Subcutaneous abdominal adipose tissue (tissue), 5 donors: ENCODE data around the gene RAB40C.
"Not testable (repeated sequence)": the region's sequence is repeated elsewhere in the genome, so short reads cannot be mapped to it uniquely, and the experiment has no call there.

Experiments
- H3K27ac ChIP-seq: one replicate; pipeline ENCODE4 v1.7.0; 2013; ENCODE audit warnings: low read depth, mild to moderate bottlenecking, inconsistent platforms, low read length, moderate library complexity
- H3K27me3 ChIP-seq, 5 donors: one replicate each; pipeline ENCODE4 v1.7.0; 2013; ENCODE audit warnings: low read length in 5 of 5, inconsistent platforms in 1 of 5; ENCODE audit not compliant: control insufficient read depth in 5 of 5, insufficient read depth in 4 of 5
- H3K36me3 ChIP-seq, 5 donors: one replicate each; pipeline ENCODE4 v1.7.0; 2013; ENCODE audit warnings: low read length in 5 of 5; ENCODE audit not compliant: control insufficient read depth in 5 of 5, insufficient read depth in 5 of 5
- H3K4me1 ChIP-seq, 5 donors: one replicate each; pipeline ENCODE4 v1.7.0; 2013; ENCODE audit warnings: low read length in 5 of 5, mild to moderate bottlenecking in 3 of 5, moderate library complexity in 1 of 5; ENCODE audit not compliant: control insufficient read depth in 5 of 5, insufficient read depth in 5 of 5
- H3K4me3 ChIP-seq, 5 donors: one replicate each; pipeline ENCODE4 v1.7.0; 2013; ENCODE audit warnings: low read length in 5 of 5, low read depth in 1 of 5
- H3K9ac ChIP-seq, 5 donors: one replicate each; pipeline ENCODE4 v1.7.0; 2013; ENCODE audit warnings: low read length in 5 of 5, mild to moderate bottlenecking in 4 of 5, moderate library complexity in 3 of 5
- H3K9me3 ChIP-seq, 5 donors: one replicate each; pipeline ENCODE4 v1.7.0; 2013; ENCODE audit warnings: low read length in 5 of 5; ENCODE audit not compliant: control insufficient read depth in 5 of 5
- donor health status: healthy.
- donor health status: healthy.
- donor health status: healthy.
- donor health status: healthy.
- donor health status: healthy.

Gene RAB40C

DNA sequence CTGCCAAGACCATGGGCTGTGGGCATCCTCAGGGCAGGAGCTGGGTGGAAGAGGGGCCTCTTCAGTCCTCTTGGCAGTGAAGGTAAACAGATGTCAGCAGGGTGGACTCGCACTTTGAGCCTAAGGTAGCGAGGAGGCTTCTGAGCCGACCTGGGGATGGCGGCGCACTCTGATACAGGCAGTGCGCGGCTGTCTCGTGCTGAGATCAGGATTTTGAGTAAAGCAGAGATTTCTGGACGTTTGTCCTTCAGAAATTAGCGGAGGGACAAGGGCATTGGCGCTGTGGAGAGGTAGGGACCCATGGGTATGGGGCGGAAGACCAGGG, 6.8 kb downstream of the RAB40C start:
- H3K27ac ChIP-seq: no peak overlapping the region

DNA sequence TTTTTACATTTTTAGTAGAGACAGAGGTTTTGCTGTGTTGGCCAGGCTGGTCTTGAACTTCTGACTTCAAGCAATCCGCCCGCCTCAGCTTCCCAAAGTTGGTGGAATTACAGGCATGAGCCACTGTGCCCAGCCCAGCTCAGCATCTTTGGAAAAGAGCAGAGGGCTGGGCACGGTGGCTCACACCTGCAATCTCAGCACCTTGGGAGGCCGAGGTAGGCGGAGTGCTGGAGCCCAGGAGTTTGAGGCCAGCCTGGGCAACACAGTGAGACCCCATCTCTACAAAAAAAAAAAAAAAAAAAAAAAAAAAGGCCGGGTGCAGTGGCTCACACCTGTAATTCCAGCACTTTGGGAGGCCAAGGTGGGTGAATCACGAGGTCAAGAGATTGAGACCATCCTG, 7.8 kb downstream of the RAB40C start:
- H3K4me3 ChIP-seq, H3K9ac ChIP-seq, H3K27ac ChIP-seq, H3K9me3 ChIP-seq, H3K27me3 ChIP-seq: not testable (repeated sequence)
- Histone ChIP-seq H3K36me3 (peaks cover 0 to 31% (median 14%) of the 10 kb centered on the region in 5 donors), H3K4me1 (peaks cover 6 to 11% (median 8%) of the 10 kb centered on the region in 5 donors)

More for the DNA sequence above, 6.8 kb downstream of the RAB40C start:
- Histone ChIP-seq H3K4me3 (no peak overlapping the region), H3K4me1 (peaks cover 7 to 20% (median 17%) of the 10 kb centered on the region in 5 donors), H3K36me3 (peaks cover 0 to 32% (median 14%) of the 10 kb centered on the region in 5 donors), H3K9me3 (no peaks in the 10 kb centered on the region), H3K27me3 (no peaks in the 10 kb centered on the region), H3K9ac (no peak overlapping the region)

DNA sequence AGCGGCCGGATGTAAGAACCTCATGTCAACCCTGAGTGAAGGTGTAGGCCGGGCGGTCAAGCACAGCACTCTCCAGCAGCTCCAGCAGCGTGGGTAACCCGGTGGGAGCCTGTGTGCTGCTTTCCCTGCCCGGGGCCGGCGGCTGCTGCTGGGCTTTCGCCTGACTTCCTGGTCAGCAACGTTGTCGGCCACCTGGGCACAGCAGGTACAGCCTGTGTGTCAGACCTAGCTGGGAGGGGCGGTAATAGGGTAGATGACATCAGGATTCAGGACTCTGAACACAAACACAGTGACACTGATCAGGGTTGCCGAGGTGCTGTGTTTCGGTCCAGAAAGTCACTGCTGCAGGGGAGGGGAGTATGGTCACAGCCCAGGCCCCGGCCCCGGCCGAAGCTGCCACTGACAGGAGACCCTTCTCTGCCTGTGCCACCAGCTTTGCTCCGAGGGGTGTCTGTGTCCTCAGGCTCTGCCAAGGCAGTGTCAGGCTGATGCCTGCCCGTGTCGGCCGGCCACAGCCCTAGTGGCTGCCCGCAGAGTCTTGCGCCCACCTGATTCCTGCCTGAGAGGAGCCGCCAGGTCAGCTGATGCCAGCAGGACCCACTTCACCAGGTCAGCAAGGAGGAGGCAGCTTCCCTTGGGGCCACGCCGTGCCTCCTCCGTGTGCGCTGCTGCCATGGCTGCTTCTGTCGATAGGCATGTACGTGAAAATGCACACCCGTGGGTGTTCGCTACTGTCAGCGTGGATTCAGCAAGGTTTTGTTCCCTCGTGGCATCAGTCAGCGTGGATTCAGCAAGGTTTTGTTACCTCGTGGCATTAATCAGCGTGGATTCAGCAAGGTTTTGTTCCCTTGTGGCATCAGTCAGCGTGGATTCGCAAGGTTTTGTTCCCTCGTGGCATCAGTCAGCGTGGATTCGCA, 9.2 kb downstream of the RAB40C start:
- no peak overlapping the region for H3K4me3 ChIP-seq
- peaks cover 0 to 24% (median 12%) of the 10 kb centered on the region in 5 donors for H3K36me3 ChIP-seq

DNA sequence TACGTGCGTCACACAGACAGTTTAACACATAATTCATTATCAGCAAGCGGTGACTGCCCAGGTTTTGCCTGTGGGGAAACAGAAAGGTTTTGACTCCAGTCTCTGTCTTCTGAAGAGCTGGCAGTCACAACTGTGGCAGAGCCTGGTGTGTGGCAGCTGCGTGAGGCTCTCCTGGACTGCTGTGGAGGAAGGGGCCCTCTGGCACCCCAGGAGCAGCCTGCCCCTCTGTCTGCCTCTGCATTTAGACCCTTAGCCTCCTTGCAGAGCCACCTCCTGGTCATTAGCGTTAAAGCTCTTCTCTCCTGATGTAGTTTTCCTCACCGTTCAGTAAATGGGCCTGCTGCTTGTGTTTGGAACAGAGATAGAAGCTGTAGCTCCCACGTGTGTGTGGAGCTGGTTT, 10.9 kb downstream of the RAB40C start:
- H3K27me3 ChIP-seq: no peaks in the 10 kb centered on the region
- no peaks in the 10 kb centered on the region for H3K4me1 ChIP-seq
- H3K36me3 ChIP-seq: peaks cover 0 to 24% (median 12%) of the 10 kb centered on the region in 5 donors
- H3K4me3 ChIP-seq: no peak overlapping the region
- H3K9ac ChIP-seq: no peak overlapping the region
- H3K9me3 ChIP-seq: peaks cover 0 to 6% (median 0%) of the 10 kb centered on the region in 5 donors
- H3K27ac ChIP-seq: no peak overlapping the region

More for the DNA sequence above, 9.2 kb downstream of the RAB40C start:
- Histone ChIP-seq H3K27ac (no peak overlapping the region), H3K9ac (no peak overlapping the region), H3K27me3 (no peaks in the 10 kb centered on the region), H3K9me3 (no peaks in the 10 kb centered on the region), H3K4me1 (no peaks in the 10 kb centered on the region)

DNA sequence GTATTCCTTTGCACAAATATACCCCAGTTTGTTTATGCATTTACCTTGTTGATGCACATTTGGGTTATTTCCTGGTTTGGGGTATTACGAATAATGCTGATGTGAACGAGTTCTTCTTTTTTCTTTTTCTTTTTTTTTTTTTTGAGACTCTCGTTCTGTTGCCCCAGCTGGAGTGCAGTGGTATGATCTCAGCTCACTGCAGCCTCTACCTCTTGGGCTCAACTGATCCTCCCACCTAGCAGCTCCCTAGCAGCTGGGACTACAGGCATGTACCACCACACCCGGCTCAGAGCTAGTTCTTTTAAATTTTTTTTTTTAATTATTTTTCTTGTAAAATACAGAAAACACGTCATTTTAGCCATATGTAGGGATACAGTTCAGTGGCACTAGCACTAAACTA, 14.1 kb downstream of the RAB40C start:
- H3K4me1 ChIP-seq: no peaks in the 10 kb centered on the region
- H3K27me3 ChIP-seq: no peaks in the 10 kb centered on the region
- H3K9ac ChIP-seq: no peak overlapping the region
- no peak overlapping the region for H3K27ac ChIP-seq
- peaks cover 0 to 6% (median 0%) of the 10 kb centered on the region in 5 donors for H3K9me3 ChIP-seq
- no peak overlapping the region for H3K4me3 ChIP-seq
- H3K36me3 ChIP-seq: peaks cover 0 to 12% (median 5%) of the 10 kb centered on the region in 5 donors

DNA sequence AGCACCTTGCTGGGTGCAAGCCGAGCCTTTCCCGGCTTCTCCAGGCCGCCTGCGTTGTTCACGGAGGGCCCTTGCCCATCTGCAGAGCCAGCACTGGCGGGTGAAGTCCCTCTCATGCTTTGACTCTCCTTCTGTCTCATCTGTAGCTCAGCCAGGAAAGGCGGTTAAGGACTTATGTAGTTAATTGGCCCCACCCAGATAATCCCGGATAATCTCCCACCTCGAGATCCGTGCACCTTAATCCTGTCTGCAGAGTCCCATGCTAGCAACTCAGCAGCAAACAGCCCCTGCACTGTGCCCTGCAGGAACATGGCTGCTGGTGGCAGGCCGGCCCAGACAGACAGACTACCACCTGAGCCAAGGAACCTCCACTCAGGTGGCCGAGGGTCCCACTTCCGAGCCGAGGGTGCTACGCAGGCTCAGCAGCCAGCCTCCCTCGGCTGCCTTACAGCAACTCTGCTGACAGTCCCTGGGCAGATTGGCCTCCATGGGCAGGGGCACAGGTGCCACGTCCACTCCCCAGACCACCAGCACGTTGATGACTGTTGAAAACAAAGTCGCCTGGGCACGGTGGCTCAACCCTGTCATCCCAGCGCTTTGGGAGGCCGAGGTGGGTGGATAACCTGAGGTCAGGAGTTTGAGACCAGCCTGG, 16.9 kb downstream of the RAB40C start:
- Histone ChIP-seq H3K27ac (no peak overlapping the region), H3K4me3 (no peak overlapping the region), H3K9me3 (peaks cover 0 to 6% (median 0%) of the 10 kb centered on the region in 5 donors)

DNA sequence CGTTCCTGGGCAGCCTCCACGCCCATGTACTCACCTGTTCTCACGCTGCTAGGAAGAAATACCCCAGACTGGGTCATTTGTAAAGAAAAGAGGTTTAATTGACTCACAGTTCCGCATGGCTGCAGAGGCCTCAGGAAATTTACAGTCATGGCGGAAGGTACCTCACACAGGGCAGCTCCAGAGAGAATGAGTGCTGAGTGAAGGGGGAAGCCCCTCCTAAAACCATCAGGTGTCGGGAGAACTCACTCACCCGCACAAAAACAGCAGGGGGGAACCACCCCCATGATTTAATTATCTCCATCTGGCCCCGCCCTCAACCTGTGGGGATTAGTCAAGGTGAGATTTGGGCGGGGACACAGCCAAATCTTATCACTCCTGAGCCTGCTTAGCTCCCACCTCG, 18.2 kb downstream of the RAB40C start:
- Histone ChIP-seq H3K4me3 (no peak overlapping the region), H3K4me1 (peaks cover 0 to 4% (median 0%) of the 10 kb centered on the region in 5 donors)

More for the DNA sequence above, 16.9 kb downstream of the RAB40C start:
- no peaks in the 10 kb centered on the region for H3K36me3 ChIP-seq
- peaks cover 0 to 4% (median 0%) of the 10 kb centered on the region in 5 donors for H3K4me1 ChIP-seq
- H3K27me3 ChIP-seq: no peaks in the 10 kb centered on the region
- no peak overlapping the region for H3K9ac ChIP-seq

DNA sequence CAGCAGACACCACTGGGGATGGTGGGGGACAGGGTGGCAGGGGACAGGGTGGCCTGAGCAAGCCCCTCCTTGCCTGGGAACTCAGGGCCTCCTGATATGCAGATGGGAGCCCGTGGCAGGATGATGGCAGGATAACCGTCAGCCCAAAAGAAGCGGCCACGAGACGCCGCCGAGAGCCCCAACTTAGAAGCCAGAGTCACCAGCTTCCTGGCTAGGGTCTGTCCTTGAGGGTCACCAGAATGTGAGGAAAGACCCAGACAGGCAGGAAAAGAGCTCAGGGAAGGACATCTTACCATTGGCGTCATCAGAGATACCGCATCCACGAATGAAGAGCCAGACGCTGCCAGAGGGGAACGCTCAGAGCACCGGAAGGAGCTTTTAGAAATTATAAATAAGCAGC, 19.4 kb downstream of the RAB40C start:
- peaks cover 0 to 5% (median 4%) of the 10 kb centered on the region in 5 donors for H3K36me3 ChIP-seq
- H3K9me3 ChIP-seq: peaks cover 0 to 6% (median 0%) of the 10 kb centered on the region in 5 donors
- no peaks in the 10 kb centered on the region for H3K27me3 ChIP-seq
- no peak overlapping the region for H3K4me3 ChIP-seq
- H3K4me1 ChIP-seq: peaks cover 0 to 4% (median 0%) of the 10 kb centered on the region in 5 donors
- no peak overlapping the region for H3K9ac ChIP-seq
- H3K27ac ChIP-seq: no peak overlapping the region

More for the DNA sequence above, 18.2 kb downstream of the RAB40C start:
- no peak overlapping the region for H3K27ac ChIP-seq
- H3K27me3 ChIP-seq: no peaks in the 10 kb centered on the region
- H3K9ac ChIP-seq: no peak overlapping the region
- H3K36me3 ChIP-seq: no peaks in the 10 kb centered on the region
- H3K9me3 ChIP-seq: peaks cover 0 to 6% (median 0%) of the 10 kb centered on the region in 5 donors

DNA sequence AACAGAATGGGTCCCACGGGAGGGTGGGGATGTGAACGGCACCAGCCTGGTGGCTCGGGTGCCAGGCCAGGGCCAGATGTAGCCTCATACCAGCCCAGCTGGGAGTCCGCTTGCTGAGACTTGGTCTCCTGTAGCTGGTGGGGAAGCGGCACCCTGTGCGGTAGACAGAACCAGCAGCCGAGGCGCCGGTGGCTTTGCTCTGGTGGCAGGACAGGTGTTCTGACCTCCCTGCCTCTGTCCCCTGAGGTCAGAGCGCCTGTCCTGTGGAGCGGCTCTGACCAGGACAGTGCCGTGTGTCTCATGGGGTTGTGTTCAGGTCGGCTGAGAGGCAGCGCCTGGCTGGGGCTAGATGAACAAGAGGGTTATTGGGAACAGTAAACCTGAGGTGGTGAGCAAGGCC, 20.1 kb downstream of the RAB40C start:
- no peak overlapping the region for H3K4me3 ChIP-seq
- peaks cover 0 to 4% (median 0%) of the 10 kb centered on the region in 5 donors for H3K4me1 ChIP-seq
- H3K9ac ChIP-seq: no peak overlapping the region
- peaks cover 0 to 4% (median 0%) of the 10 kb centered on the region in 5 donors for H3K9me3 ChIP-seq
- H3K27me3 ChIP-seq: no peaks in the 10 kb centered on the region
- no peak overlapping the region for H3K27ac ChIP-seq
- H3K36me3 ChIP-seq: peaks cover 0 to 11% (median 4%) of the 10 kb centered on the region in 5 donors
